Vagina (tissue), 2 donors: ENCODE measurements around the gene PPHLN1.

Experiments used
- CTCF ChIP-seq, 3 experiments: fragments of 450-650 bp in 2 of 3; fragments of 200-600 bp in 1 of 3; sonication (generic) in 1 of 3; IDR thresholded peaks; one replicate each; pipeline ENCODE4 v1.5.1; 2017 to 2019; ENCODE audit warnings: antibody characterized with exemption in 3 of 3, mild to moderate bottlenecking in 2 of 3, moderate library complexity in 2 of 3
- POLR2A ChIP-seq, 2 donors: fragments of 450-650 bp; IDR thresholded peaks; one replicate each; pipeline ENCODE4 v1.6.1; 2017; ENCODE audit warnings: antibody characterized with exemption in 2 of 2, mild to moderate bottlenecking in 2 of 2, moderate library complexity in 2 of 2
- POLR2AphosphoS5 ChIP-seq, 2 donors: sonication (generic); formaldehyde crosslinking; IDR thresholded peaks; one replicate each; pipeline ENCODE4 v1.9.0; 2017; ENCODE audit warnings: antibody characterized with exemption in 2 of 2, mild to moderate bottlenecking in 2 of 2, low read depth in 1 of 2; ENCODE audit not compliant: insufficient read depth in 1 of 2

DNA sequence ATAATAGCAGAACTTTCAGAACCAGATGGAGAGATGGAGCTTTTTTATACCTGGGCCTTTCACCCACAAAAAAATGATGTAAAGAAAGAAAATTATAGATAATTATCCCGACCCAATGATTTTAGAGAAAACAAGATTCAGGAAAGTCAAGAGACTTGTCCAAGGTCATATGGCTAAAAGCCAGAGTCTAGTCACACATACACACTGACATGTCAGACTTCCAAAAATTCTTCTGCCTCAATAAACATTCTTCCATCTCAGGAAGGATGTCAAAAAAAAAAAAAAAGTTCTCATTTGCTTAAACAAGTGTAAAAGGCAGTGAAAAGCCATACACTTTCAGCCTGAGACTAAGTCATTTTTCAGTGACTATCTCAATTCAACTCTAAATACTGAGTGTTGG, 147.6 kb downstream of the PPHLN1 start:
- TF ChIP-seq CTCF (IDR thresholded peaks at IDR 0.05) (no peak), POLR2AphosphoS5 (IDR thresholded peaks at IDR 0.05; ENCODE audit: insufficient read depth in 1 of 2, low read depth in 1 of 2) (no peak), POLR2A (IDR thresholded peaks at IDR 0.05) (no peak)
